CD4-positive, alpha-beta T cell treated with Interleukin-4 for 1 hour (primary cell): Measurements from ENCODE around the gene GSX1.
"Not testable (repeated sequence)": the region's sequence is repeated elsewhere in the genome, so short reads cannot be mapped to it uniquely, and the experiment has no call there.

Source experiments
- DNase-seq, 2 donors: peaks; one replicate each; pipeline ENCODE4 v3.0.0-alpha.2; 2020 to 2022

Gene GSX1

GRCh38 chr13:27792393-27793218 is at the start of gene GSX1:
Gene GSX1 (plus strand): TSS chr13:27792483. CDS start chr13:27792691, 208 bp downstream.
- DNase-seq, result peak in 1 of 2 donors; percentile 23

GRCh38 chr13:27744801-27745200 is 47.5 kb upstream of the GSX1 start:
- DNase-seq, result no peak

GRCh38 chr13:27745301-27745700 is 47.0 kb upstream of the GSX1 start:
- no peak for DNase-seq

GRCh38 chr13:27748143-27748542 is 44.1 kb upstream of the GSX1 start:
- DNase-seq, result not testable (repeated sequence)

- no peak for DNase-seq
These were observed 40.2 kb upstream of the GSX1 start for GRCh38 chr13:27751953-27752532.

- DNase-seq, result no peak
These were observed 26.6 kb upstream of the GSX1 start for GRCh38 chr13:27765650-27766049.

GRCh38 chr13:27770809-27771208 is 21.5 kb upstream of the GSX1 start:
- peak in 1 of 2 donors; percentile 22 for DNase-seq

GRCh38 chr13:27772651-27773425 is 19.4 kb upstream of the GSX1 start:
- no peak for DNase-seq

GRCh38 chr13:27774169-27774568 is 18.1 kb upstream of the GSX1 start:
- no peak for DNase-seq

- no peak for DNase-seq
These were observed 17.6 kb upstream of the GSX1 start for GRCh38 chr13:27774651-27775050.

GRCh38 chr13:27775943-27776342 is 16.3 kb upstream of the GSX1 start:
- no peak for DNase-seq

GRCh38 chr13:27782151-27782550 is 10.1 kb upstream of the GSX1 start:
- DNase-seq, result no peak

GRCh38 chr13:27783111-27783510 is 9.2 kb upstream of the GSX1 start:
- DNase-seq, result no peak

GRCh38 chr13:27788271-27788670 is 4.0 kb upstream of the GSX1 start:
- no peak for DNase-seq

- DNase-seq, result peak in 1 of 2 donors; percentile 6
These were observed 3.2 kb upstream of the GSX1 start for GRCh38 chr13:27789153-27789494.

- peak in 1 of 2 donors; percentile 2 for DNase-seq
These were observed 2.6 kb upstream of the GSX1 start for GRCh38 chr13:27789495-27790303.

GRCh38 chr13:27790523-27790922 is 1.8 kb upstream of the GSX1 start:
- no peak for DNase-seq

GRCh38 chr13:27791146-27791900 is 960 bp upstream of the GSX1 start:
- no peak for DNase-seq

- no peak for DNase-seq
These were observed 336 bp upstream of the GSX1 start for GRCh38 chr13:27791901-27792392.

- no peak for DNase-seq
These were observed 1.5 kb downstream of the GSX1 start for GRCh38 chr13:27793507-27794367.

- DNase-seq, result no peak
These were observed 2.0 kb downstream of the GSX1 start for GRCh38 chr13:27794368-27794691.
